Endothelial cell of umbilical vein (primary cell): ENCODE measurements around the gene LRP11. TPM values are rescaled to one million over a fixed set of nuclear protein-coding genes. Genes with fewer than 3 reads are reported as not detected.
"Not testable (repeated sequence)": the region's sequence is repeated elsewhere in the genome, so short reads cannot be mapped to it uniquely, and the experiment has no call there.

Experiments used
- BruUV-seq: library from RNA; stranded (reverse); fragments of 400-500 nt; replicated peaks from 2 replicates; lab custom pipeline; 2021; lab: Mats Ljungman, UMichigan
- CTCF ChIA-PET: fragments of 300-600, 350-600 bp; sonication (Branson Sonifier 250); formaldehyde crosslinking; loops from one replicate; lab custom pipeline; 2021; ENCODE audit warnings: antibody characterized with exemption, inconsistent platforms; lab: Charles Lee
- POLR2A ChIA-PET: fragments of 300-600, 350-600 bp; sonication (Branson Sonifier 250); formaldehyde crosslinking; loops from one replicate; lab custom pipeline; 2021; ENCODE audit warnings: antibody characterized with exemption, inconsistent platforms; lab: Charles Lee
- DNase-seq: peaks from one replicate; pipeline ENCODE4 v3.0.0-alpha.2; 2011; ENCODE audit warnings: low read depth, low spot score
- FAIRE-seq: peaks from 2 replicates; lab custom pipeline; 2011; peaks lifted over from hg19 to GRCh38; lab: Jason Lieb, UNC
- H2AFZ ChIP-seq: 2 replicates; pipeline ENCODE4 v1.6.0; 2012; ENCODE audit warnings: low read depth, low read length, control low read depth, inconsistent platforms
- H3K27ac ChIP-seq: 2 replicates; pipeline ENCODE4 v1.5.1; 2011; ENCODE audit warnings: low read depth, mild to moderate bottlenecking, control low read depth, low read length, moderate library complexity; ENCODE audit not compliant: insufficient read depth
- H3K27me3 ChIP-seq, 2 experiments: 2 replicates each; pipeline versions ENCODE4 v1.6.0 to v1.6.1; 2011; ENCODE audit warnings: low read length in 2 of 2, mixed read lengths in 1 of 2; ENCODE audit not compliant: control insufficient read depth in 2 of 2, insufficient read depth in 2 of 2
- H3K36me3 ChIP-seq, 2 experiments: 2 replicates in 1 of 2; 3 replicates in 1 of 2; pipeline ENCODE4 v1.5.1; 2011; ENCODE audit warnings: low read length in 2 of 2, mild to moderate bottlenecking in 1 of 2, moderate library complexity in 1 of 2; ENCODE audit not compliant: control insufficient read depth in 2 of 2, insufficient read depth in 2 of 2; ENCODE audit errors: extremely low read depth in 1 of 2
- H3K4me1 ChIP-seq: 3 replicates; pipeline ENCODE4 v1.5.1; 2011; ENCODE audit warnings: mild to moderate bottlenecking, low read length; ENCODE audit not compliant: control insufficient read depth, insufficient read depth; ENCODE audit errors: extremely low read depth
- H3K4me2 ChIP-seq: 2 replicates; pipeline ENCODE4 v1.6.1; 2011; ENCODE audit warnings: low read length, control low read depth, mixed read lengths; ENCODE audit not compliant: insufficient read depth
- H3K4me3 ChIP-seq, 3 experiments: fragments of 200-600 bp in 1 of 3; sonication (generic), shearing (Covaris generic) in 1 of 3; replicated peaks in 1 of 3; 2 replicates each; pipeline ENCODE4 v1.5.1; 2011 to 2016; ENCODE audit warnings: control low read depth in 3 of 3, low read length in 3 of 3, mild to moderate bottlenecking in 2 of 3, inconsistent platforms in 1 of 3, low read depth in 1 of 3, moderate library complexity in 1 of 3; ENCODE audit not compliant: insufficient read depth in 1 of 3
- H3K79me2 ChIP-seq: 2 replicates; pipeline ENCODE4 v1.6.0; 2012; ENCODE audit warnings: low read length, inconsistent platforms; ENCODE audit not compliant: control insufficient read depth, insufficient read depth
- H3K9ac ChIP-seq: replicated peaks from 2 replicates; pipeline ENCODE3; 2011; ENCODE audit warnings: low read length, control low read depth; ENCODE audit not compliant: insufficient read depth; ENCODE audit errors: extremely low read depth
- H3K9me1 ChIP-seq: replicated peaks from 3 replicates; pipeline ENCODE4 v1.6.0; 2011; ENCODE audit warnings: mild to moderate bottlenecking, low read length; ENCODE audit not compliant: control insufficient read depth, insufficient read depth; ENCODE audit errors: extremely low read depth
- H3K9me3 ChIP-seq: replicated peaks from 2 replicates; pipeline ENCODE4 v1.5.1; 2012; ENCODE audit warnings: low read length, inconsistent platforms; ENCODE audit not compliant: control insufficient read depth, insufficient read depth
- H4K20me1 ChIP-seq: replicated peaks from 2 replicates; pipeline ENCODE3; 2011; ENCODE audit warnings: mild to moderate bottlenecking, low read length; ENCODE audit not compliant: control insufficient read depth, insufficient read depth; ENCODE audit errors: extremely low read depth
- EZH2 ChIP-seq: IDR thresholded peaks from 2 replicates; pipeline ENCODE4 v1.6.1; 2012; ENCODE audit warnings: borderline replicate concordance, low read depth, mild to moderate bottlenecking, moderate library complexity, low read length, inconsistent platforms; ENCODE audit not compliant: severe bottlenecking
- FOS ChIP-seq: IDR thresholded peaks from 2 replicates; pipeline ENCODE4 v1.6.1; 2011; ENCODE audit warnings: mild to moderate bottlenecking, low read length, moderate library complexity, borderline replicate concordance; ENCODE audit not compliant: insufficient read depth
- GATA2 ChIP-seq: IDR thresholded peaks from 2 replicates; pipeline ENCODE4 v1.7.0; 2011; ENCODE audit warnings: low read depth, mild to moderate bottlenecking, moderate library complexity, mixed read lengths, low read length; ENCODE audit not compliant: insufficient read length, insufficient read depth
- JUN ChIP-seq: IDR thresholded peaks from 2 replicates; pipeline ENCODE4 v1.6.1; 2011; ENCODE audit warnings: borderline replicate concordance, low read depth; ENCODE audit not compliant: insufficient read length, insufficient read depth
- MYC ChIP-seq: IDR thresholded peaks from one replicate; pipeline ENCODE4 v1.6.1; 2011; ENCODE audit warnings: mild to moderate bottlenecking, low read depth, low read length
- POLR2A ChIP-seq: IDR thresholded peaks from 2 replicates; pipeline ENCODE4 v1.6.1; 2012; ENCODE audit warnings: low read depth, mild to moderate bottlenecking, control low read depth, low read length
- POLR2AphosphoS5 ChIP-seq: IDR thresholded peaks from 2 replicates; pipeline ENCODE4 v1.6.1; 2012; ENCODE audit warnings: low read depth, mild to moderate bottlenecking, control low read depth, low read length, moderate library complexity; ENCODE audit not compliant: insufficient read depth
- dilution Hi-C: fragments of 300-500 bp; cut with MboI; formaldehyde crosslinking; loops from one replicate; pipeline ENCODE4 v1.15.0; 2019; ENCODE audit warnings: low sequenced_read_pairs; ENCODE audit not compliant: extremely low pct_ligation_motif_present
- intact Hi-C: fragments of 100-400 bp; cut with micrococcal nuclease; formaldehyde crosslinking; loops from one replicate; pipeline ENCODE4 v1.10.0; 2022
- polyA plus RNA-seq, 4 experiments: library from polyadenylated mRNA; depleted of rRNA in 3 of 4; stranded (reverse) in 3 of 4; unstranded in 1 of 4; fragments of >200 nt; gene quantifications; 2 replicates each; pipeline versions ENCODE4 v1.2.1 to v1.2.3, GENCODE V29; 2011 to 2012; ENCODE audit warnings: missing spikeins in 1 of 4
- total RNA-seq: library from RNA; stranded (reverse); gene quantifications from 2 replicates; pipeline ENCODE4 v1.2.3, GENCODE V29; 2021
- TF ChIP-seq, protein P1 (sequence below): IDR thresholded peaks from 2 replicates; pipeline ENCODE4 v1.6.1; 2011; ENCODE audit not compliant: insufficient read depth, insufficient read length
- TF ChIP-seq, protein P2 (sequence below), 2 donors: IDR thresholded peaks; 1 replicate in 1 of 2; 2 replicates in 1 of 2; pipeline ENCODE4 v1.5.1; 2011; ENCODE audit warnings: low read length in 2 of 2, mild to moderate bottlenecking in 2 of 2, moderate library complexity in 2 of 2, control low read depth in 1 of 2, inconsistent platforms in 1 of 2, low read depth in 1 of 2; ENCODE audit not compliant: insufficient read depth in 1 of 2; ENCODE audit errors: extremely low read depth in 1 of 2

The LRP11 gene
- total and polyA plus RNA-seq, 2 donors (not counting 3 experiments of a cell fraction or from before 2014, with no cell fraction given), result 23.1 to 59.1 TPM

DNA sequence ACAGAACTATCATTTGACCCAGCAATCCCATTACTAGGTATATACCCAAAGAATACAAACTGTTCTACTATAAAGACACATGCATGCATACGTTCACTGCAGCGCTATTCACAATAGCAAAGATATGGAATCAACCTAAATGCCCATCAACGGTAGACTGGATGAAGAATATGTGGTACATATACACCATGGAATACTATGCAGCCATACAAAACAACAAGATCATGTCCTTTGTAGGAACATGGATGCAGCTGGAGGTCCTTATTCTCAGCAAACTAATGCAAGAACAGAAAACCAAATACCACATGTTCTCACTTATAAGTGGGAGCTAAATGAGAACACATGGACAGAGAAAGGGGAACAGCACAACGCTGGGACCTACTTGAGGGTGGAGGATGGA, 15.8 kb downstream of the LRP11 start:
- H3K4me2 ChIP-seq, BruUV-seq, H3K9me1 ChIP-seq, H3K36me3 ChIP-seq, intact Hi-C loops, H2AFZ ChIP-seq, H4K20me1 ChIP-seq, H3K9ac ChIP-seq, H3K9me3 ChIP-seq, dilution Hi-C loops, FAIRE-seq, H3K4me3 ChIP-seq, DNase-seq, H3K27me3 ChIP-seq: not testable (repeated sequence)
- peaks cover 10% of the 10 kb centered on the region for H3K79me2 ChIP-seq
- ChIA-PET CTCF (interaction anchor here (0.9 to 2.5 kb wide), 4 partner anchors 14 to 21 kb away, joined by 3 to 40 read pairs (median 6); partner anchors contain the start of gene LRP11), POLR2A (interaction anchor here (1.1 kb wide), 1 partner anchor 15 kb away, joined by 5 read pairs; no protein-coding TSS in a partner anchor)
- H3K4me1 ChIP-seq, result peaks cover 32% of the 10 kb centered on the region
- H3K27ac ChIP-seq, result peak overlapping the region; percentile 72

DNA sequence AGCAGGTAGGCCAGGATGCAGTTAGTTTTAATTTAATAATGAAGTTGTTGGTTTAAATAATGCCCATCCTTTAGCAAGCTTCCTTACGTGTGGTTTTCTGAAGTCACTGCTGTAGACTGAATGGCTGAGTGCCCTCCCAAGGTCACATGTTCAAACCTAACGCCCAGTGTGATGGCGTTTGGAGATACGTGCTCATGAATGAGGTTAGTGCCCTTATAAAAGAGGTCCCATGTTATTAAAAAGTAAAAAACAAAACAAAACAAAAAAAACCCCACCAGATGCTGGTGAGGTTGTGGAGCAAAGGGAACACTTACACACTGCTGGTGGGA, 16.3 kb downstream of the LRP11 start:
- H3K9ac ChIP-seq, result no peak overlapping the region
- H4K20me1 ChIP-seq, result no peaks in the 10 kb centered on the region
- intact Hi-C loops, result loop anchor here (1.0 kb wide), 1 partner anchor 7 kb away; no protein-coding TSS in a partner anchor
- no peaks in the 10 kb centered on the region for H3K27me3 ChIP-seq
- POLR2A ChIA-PET, result interaction anchor here (1.1 to 1.4 kb wide), 2 partner anchors 8 to 15 kb away, joined by 3 to 5 read pairs; no protein-coding TSS in a partner anchor
- H3K27ac ChIP-seq, result peak overlapping the region; percentile 72
- H2AFZ ChIP-seq, result no peak overlapping the region
- H3K4me3 ChIP-seq, result no peak overlapping the region
- FAIRE-seq (no peak), DNase-seq (no peak)
- dilution Hi-C loops, result no loop called here
- peaks cover 7% of the 10 kb centered on the region for H3K79me2 ChIP-seq
- H3K9me3 ChIP-seq, result no peaks in the 10 kb centered on the region
- H3K4me1 ChIP-seq, result peaks cover 28% of the 10 kb centered on the region
- no peaks in the 10 kb centered on the region for H3K9me1 ChIP-seq
- no peak for TF ChIP-seq MYC
- no peak for TF ChIP-seq POLR2A
- no peak for TF ChIP-seq GATA2
- TF ChIP-seq FOS, result no peak
- TF ChIP-seq EZH2, result no peak
- TF ChIP-seq, protein P1, sequence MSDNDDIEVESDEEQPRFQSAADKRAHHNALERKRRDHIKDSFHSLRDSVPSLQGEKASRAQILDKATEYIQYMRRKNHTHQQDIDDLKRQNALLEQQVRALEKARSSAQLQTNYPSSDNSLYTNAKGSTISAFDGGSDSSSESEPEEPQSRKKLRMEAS, result no peak
- no peak for TF ChIP-seq JUN
- TF ChIP-seq, protein P2, sequence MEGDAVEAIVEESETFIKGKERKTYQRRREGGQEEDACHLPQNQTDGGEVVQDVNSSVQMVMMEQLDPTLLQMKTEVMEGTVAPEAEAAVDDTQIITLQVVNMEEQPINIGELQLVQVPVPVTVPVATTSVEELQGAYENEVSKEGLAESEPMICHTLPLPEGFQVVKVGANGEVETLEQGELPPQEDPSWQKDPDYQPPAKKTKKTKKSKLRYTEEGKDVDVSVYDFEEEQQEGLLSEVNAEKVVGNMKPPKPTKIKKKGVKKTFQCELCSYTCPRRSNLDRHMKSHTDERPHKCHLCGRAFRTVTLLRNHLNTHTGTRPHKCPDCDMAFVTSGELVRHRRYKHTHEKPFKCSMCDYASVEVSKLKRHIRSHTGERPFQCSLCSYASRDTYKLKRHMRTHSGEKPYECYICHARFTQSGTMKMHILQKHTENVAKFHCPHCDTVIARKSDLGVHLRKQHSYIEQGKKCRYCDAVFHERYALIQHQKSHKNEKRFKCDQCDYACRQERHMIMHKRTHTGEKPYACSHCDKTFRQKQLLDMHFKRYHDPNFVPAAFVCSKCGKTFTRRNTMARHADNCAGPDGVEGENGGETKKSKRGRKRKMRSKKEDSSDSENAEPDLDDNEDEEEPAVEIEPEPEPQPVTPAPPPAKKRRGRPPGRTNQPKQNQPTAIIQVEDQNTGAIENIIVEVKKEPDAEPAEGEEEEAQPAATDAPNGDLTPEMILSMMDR (IDR thresholded peaks at IDR 0.05; ENCODE audit: extremely low read depth in 1 of 2, insufficient read depth in 1 of 2, low read depth in 1 of 2, low read length in 2 of 2), result no peak
- TF ChIP-seq POLR2AphosphoS5, result no peak
- peaks cover 0 to under 1% of the 10 kb centered on the region in 2 experiments for H3K36me3 ChIP-seq
- CTCF ChIA-PET, result interaction anchor here (0.6 to 2.5 kb wide), 12 partner anchors 9 to 169 kb away, joined by 3 to 40 read pairs (median 4); partner anchors contain the start of gene LRP11
- H3K4me2 ChIP-seq, result peak overlapping the region; percentile 35
- no TSS peak for BruUV-seq
